ENCODE data around the gene PITPNB.

PITPNB gene

DNA sequence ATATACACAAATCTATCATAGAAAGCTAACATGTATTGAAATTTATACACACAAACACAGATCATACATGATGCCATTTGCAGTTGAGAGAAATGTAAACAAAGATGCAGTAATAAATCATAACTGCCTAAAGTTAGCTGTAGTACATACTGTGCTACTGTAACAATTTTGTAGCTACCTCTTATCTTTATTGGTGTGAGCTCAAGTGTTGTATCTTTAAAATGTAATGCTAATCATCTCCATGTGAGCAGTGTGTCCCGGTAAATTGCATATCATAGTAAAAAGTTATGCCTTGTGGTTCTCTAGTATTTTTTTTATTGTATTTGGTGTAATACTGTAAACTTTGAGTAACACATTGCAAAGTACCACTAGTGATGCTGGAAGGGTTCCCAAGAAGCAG, 16.8 kb upstream of the PITPNB start:
- TF ChIP-seq, protein P1, sequence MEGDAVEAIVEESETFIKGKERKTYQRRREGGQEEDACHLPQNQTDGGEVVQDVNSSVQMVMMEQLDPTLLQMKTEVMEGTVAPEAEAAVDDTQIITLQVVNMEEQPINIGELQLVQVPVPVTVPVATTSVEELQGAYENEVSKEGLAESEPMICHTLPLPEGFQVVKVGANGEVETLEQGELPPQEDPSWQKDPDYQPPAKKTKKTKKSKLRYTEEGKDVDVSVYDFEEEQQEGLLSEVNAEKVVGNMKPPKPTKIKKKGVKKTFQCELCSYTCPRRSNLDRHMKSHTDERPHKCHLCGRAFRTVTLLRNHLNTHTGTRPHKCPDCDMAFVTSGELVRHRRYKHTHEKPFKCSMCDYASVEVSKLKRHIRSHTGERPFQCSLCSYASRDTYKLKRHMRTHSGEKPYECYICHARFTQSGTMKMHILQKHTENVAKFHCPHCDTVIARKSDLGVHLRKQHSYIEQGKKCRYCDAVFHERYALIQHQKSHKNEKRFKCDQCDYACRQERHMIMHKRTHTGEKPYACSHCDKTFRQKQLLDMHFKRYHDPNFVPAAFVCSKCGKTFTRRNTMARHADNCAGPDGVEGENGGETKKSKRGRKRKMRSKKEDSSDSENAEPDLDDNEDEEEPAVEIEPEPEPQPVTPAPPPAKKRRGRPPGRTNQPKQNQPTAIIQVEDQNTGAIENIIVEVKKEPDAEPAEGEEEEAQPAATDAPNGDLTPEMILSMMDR (IDR thresholded peaks at IDR 0.05; ENCODE audit: insufficient read depth, low read depth, low read length, missing control alignments), result no peak
- DNase-seq (ENCODE audit: low read depth), result no peak
- H3K4me3 ChIP-seq (ENCODE audit: low read length), result no peak overlapping the region

DNA sequence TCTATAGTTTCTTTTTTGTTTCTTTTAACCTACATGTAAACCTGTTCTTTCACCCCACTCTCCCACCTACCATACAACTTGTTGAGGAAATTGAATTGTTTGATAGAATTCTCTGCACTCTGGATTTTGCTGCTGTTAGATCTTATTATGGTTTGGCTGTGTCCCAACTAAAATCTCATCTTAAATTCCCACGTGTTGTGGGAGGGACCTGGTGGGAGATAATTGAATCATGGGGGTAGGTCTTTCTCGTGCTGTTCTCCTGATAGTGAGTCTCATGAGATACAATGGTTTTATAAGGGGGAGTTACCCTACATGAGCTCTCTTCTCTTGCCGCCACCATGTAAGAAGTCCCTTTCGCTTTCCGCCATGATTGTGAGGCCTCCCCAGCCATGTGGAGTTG, 15.0 kb upstream of the PITPNB start:
- TF ChIP-seq, protein P1 (IDR thresholded peaks at IDR 0.05; ENCODE audit: insufficient read depth, low read depth, low read length, missing control alignments), result no peak
- DNase-seq (ENCODE audit: low read depth), result no peak
- H3K4me3 ChIP-seq (ENCODE audit: low read length), result no peak overlapping the region

DNA sequence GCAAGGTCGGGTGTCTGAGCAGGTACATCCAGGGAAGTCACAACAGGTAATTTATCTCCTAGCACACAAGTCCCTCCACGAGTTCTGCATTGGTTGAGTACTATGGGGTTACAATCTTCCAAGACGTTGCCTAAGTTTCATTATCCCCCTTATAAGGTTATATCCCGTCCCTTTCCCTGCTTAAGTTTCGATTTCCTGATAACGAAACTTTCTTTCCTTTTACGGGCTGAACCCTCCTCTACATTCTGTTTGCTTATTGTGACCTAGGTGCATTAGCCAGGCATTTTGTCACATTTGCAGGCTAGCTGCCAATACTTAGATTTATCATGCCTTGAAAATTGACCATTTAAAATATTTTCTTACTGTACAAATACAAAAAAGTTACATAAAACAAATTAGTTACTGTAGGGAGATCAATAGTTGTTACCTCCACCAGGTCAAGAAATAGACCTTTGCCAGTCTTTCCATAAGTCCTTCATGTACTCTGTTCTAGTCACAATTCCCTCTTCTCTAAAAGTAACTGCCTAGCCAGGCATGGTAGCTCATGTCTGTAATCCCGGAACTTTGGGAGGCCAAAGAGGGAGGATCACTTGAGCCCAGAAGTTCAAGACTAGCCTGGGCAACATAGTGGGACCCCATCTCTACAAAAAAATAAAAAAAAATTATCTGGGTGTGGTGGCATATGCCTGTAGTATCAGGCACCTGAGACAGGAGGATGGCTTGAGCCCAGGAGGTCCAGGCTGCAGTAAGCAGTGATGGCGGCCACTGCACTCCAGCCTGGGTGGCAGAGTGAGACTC, 14.3 kb upstream of the PITPNB start:
- DNase-seq (ENCODE audit: low read depth), result no peak
- TF ChIP-seq, protein P1 (IDR thresholded peaks at IDR 0.05; ENCODE audit: insufficient read depth, low read depth, low read length, missing control alignments), result no peak
- no peak overlapping the region for H3K4me3 ChIP-seq (ENCODE audit: low read length)

DNA sequence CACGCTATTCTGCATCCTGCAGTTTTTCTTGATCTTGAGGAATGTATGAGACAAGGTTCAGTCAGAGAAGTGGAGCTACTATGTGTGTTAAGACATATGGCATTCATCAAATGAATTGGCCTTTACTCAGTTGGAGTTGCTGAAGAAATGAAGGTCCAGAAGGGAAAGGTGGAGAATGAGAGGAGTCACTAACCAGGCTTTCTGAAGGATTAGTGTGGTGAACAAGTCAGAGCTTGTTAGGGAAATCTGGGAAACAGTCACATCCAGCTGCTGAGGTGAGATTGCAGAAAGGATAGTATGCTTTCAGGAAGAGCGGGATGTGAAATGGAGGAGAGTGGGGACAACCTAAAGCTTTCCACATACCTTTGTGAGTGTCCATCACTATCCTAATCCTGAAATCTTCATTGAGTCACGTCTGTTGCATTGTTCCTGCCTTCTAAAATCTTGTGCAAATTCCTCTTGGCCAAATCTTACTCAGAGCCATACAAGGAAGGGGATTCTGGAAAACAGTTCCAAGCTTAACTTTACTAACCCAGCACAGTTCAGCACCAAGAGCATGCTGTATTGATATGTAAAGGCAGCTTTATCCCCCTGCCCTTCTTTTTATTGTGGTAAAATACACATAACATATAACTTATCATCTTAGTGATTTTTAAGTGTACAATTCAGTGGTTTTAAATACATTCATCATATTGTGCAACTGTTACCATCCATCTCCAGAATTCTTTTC, 11.4 kb upstream of the PITPNB start:
- TF ChIP-seq, protein P1 (IDR thresholded peaks at IDR 0.05; ENCODE audit: insufficient read depth, low read depth, low read length, missing control alignments), result no peak
- peak; percentile 96 for DNase-seq (ENCODE audit: low read depth)
- H3K4me3 ChIP-seq (ENCODE audit: low read length), result no peak overlapping the region

DNA sequence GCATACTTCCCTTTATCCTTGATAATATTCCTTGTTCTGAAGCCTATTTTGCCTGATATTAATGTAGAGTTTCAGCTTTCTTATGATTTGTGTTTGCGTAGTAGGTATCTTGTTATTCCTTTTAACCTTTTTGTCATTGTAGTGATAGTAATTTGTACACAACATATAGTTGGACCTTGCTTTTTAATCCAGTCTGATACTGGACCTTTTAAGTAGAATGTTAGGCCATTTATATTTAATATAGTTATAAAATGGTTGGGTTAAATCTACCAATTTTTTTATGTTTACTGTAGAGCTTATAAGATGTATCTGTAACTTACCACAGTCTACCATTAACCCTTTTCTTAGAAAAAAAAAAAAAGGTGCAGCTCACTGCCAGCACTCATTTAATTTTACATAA, 8.6 kb upstream of the PITPNB start:
- TF ChIP-seq, protein P1 (IDR thresholded peaks at IDR 0.05; ENCODE audit: insufficient read depth, low read depth, low read length, missing control alignments), result no peak
- DNase-seq (ENCODE audit: low read depth), result no peak
- H3K4me3 ChIP-seq (ENCODE audit: low read length), result no peak overlapping the region

DNA sequence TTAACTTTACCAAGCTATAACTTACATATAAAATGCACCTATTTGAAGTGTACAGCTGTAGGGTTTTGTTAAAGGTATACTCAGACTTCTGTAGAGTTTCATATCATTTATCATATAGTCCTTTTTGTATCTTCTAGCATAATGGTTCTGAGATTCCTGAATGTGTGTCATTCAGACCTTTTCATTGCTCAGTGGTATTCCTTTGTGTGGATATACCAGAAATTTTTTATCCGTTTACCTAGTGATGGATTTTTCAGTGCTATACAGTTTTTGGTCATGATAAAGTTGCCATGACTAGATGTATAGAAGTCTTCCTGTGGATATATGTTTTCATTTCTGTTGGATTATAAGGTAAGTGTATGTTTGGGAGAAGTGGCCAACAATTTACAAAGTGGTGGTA, 6.3 kb upstream of the PITPNB start:
- no peak overlapping the region for H3K4me3 ChIP-seq (ENCODE audit: low read length)
- TF ChIP-seq, protein P1 (IDR thresholded peaks at IDR 0.05; ENCODE audit: insufficient read depth, low read depth, low read length, missing control alignments), result no peak
- DNase-seq (ENCODE audit: low read depth), result no peak

Measured in epithelial cell of esophagus (primary cell).